Type B pancreatic cell (in vitro differentiated cells): ENCODE measurements around the gene ZNF524. TPM values are rescaled to one million over a fixed set of nuclear protein-coding genes. Genes with fewer than 3 reads are reported as not detected.
"Not testable (repeated sequence)": the region's sequence is repeated elsewhere in the genome, so short reads cannot be mapped to it uniquely, and the experiment has no call there.

Experiments used
- DNase-seq: peaks from one replicate; pipeline ENCODE4 v3.0.0; 2021; ENCODE audit warnings: mixed read lengths; ENCODE audit not compliant: unreplicated experiment; ENCODE audit errors: extremely low spot score
- H3K27ac Mint-ChIP-seq: 2 replicates; pipeline ENCODE4 v1.8.0; 2021; ENCODE audit warnings: mild to moderate bottlenecking, mixed read lengths
- H3K27me3 Mint-ChIP-seq: 2 replicates; pipeline ENCODE4 v1.8.0; 2021; ENCODE audit warnings: mixed read lengths
- H3K36me3 Mint-ChIP-seq: 2 replicates; pipeline ENCODE4 v1.8.0; 2021; ENCODE audit warnings: mixed read lengths
- H3K4me1 Mint-ChIP-seq: one replicate; pipeline ENCODE4 v1.8.0; 2021; ENCODE audit warnings: mixed read lengths; ENCODE audit not compliant: unreplicated experiment
- H3K4me3 Mint-ChIP-seq: 2 replicates; pipeline ENCODE4 v1.8.0; 2021; ENCODE audit warnings: mild to moderate bottlenecking, mixed read lengths
- H3K9me3 Mint-ChIP-seq: 2 replicates; pipeline ENCODE4 v1.8.0; 2021; ENCODE audit warnings: mixed read lengths
- total RNA-seq: library from RNA; stranded (reverse); gene quantifications from 2 replicates; pipeline ENCODE4 v1.2.1, GENCODE V29; 2021; ENCODE audit warnings: low replicate concordance
- TF ChIP-seq, protein P1 (sequence below): fragments of 200-600 bp; sonication (generic); conservative IDR thresholded peaks from 2 replicates; pipeline ENCODE4 v1.5.0; 2021; ENCODE audit warnings: antibody characterized with exemption, mild to moderate bottlenecking

Gene ZNF524
- total RNA-seq, 1 donor from 2014 or later: 13.6 TPM

DNA sequence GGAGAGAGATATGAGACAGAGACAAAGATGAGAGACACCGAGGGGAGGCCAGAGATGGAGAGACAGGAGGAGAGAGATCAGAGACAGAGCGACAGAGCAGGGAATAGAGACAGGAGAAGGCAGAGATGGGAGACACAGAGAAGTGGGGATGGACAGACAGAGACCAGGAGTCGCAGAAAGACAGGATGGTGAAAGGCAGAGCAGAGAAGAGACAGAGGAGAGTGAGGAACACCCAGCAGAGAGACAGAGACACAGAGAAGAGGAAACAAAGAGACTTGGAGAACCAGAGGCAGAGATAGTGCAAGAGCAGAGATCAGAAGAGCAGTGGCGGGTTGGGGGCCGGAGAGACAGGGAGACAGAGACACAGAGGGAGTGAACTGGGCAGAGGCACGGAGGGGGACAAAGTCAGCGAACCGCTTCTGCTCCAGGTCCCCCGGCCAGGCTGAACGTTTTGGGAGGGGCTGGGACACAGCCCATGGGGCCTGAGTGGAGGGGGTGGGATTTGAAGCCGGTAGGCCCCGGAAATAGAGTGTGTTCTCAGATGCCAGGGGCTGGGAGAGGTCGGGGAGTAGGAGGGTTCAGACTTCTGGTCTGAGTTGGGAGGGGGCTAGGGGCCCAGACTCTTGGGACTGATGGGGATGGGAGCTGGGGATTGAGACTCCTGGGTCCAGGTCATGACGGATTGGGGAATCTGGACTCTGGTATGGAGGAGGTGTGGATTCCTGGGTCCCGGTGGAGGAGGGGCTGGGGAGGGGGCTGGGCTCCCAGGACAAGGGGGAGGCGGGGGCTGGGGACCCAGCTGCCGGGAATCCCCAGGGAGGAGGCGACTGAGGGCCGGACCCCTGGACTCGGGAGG lies 20.1 kb upstream of the ZNF524 start:
- Mint-ChIP-seq H3K36me3 (peaks cover 12% of the 10 kb centered on the region), H3K4me3 (peak overlapping the region; percentile 94), H3K27ac (peak overlapping the region; percentile 83), H3K4me1 (peaks cover 22% of the 10 kb centered on the region), H3K27me3 (no peaks in the 10 kb centered on the region), H3K9me3 (no peaks in the 10 kb centered on the region)
- no peak for DNase-seq
- TF ChIP-seq, protein P1, sequence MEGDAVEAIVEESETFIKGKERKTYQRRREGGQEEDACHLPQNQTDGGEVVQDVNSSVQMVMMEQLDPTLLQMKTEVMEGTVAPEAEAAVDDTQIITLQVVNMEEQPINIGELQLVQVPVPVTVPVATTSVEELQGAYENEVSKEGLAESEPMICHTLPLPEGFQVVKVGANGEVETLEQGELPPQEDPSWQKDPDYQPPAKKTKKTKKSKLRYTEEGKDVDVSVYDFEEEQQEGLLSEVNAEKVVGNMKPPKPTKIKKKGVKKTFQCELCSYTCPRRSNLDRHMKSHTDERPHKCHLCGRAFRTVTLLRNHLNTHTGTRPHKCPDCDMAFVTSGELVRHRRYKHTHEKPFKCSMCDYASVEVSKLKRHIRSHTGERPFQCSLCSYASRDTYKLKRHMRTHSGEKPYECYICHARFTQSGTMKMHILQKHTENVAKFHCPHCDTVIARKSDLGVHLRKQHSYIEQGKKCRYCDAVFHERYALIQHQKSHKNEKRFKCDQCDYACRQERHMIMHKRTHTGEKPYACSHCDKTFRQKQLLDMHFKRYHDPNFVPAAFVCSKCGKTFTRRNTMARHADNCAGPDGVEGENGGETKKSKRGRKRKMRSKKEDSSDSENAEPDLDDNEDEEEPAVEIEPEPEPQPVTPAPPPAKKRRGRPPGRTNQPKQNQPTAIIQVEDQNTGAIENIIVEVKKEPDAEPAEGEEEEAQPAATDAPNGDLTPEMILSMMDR: no peak

DNA sequence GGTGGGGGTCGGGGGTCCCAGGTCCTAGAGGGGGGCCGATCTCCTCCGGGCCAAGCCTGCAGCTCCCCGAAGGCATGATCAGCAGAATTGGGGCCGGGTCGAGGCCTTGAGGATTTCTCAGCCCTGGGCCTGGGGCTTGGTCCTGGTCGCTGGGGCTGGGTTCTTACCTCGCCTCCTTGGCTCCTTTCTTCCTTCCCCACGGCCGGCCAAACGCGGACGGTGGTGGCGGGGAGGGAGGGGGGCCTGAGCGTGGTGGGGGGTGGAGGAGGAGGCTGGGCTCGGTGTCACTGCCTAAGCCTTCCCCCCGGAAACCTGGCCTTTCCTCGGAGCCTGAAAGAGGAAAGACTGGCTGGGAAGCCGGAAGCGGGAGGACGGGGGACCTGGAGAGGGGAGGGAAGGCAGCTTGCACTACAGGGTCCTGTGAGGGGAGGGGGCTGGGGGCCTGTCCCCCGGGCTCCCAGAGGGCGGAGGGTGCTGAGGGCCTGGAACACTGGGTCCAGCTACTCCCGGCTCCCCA lies 19.4 kb upstream of the ZNF524 start, which contains the start of gene ZNF579:
TSS of gene ZNF579 (minus strand) at position 221 of the 517 bp plus-strand sequence. CDS start 1,209 bp downstream, outside the sequence.
- H3K27ac Mint-ChIP-seq: peak within 1 kb of the TSS; percentile 83
- peak within 1 kb of the TSS; percentile 94 for H3K4me3 Mint-ChIP-seq
- TF ChIP-seq, protein P1: no peak
- peaks cover 12% of the 10 kb centered on the region for H3K36me3 Mint-ChIP-seq
- peak; percentile 91 for DNase-seq
- H3K9me3 Mint-ChIP-seq: no peaks in the 10 kb centered on the region
- peaks cover 28% of the 10 kb centered on the region for H3K4me1 Mint-ChIP-seq
- H3K27me3 Mint-ChIP-seq: no peaks in the 10 kb centered on the region

DNA sequence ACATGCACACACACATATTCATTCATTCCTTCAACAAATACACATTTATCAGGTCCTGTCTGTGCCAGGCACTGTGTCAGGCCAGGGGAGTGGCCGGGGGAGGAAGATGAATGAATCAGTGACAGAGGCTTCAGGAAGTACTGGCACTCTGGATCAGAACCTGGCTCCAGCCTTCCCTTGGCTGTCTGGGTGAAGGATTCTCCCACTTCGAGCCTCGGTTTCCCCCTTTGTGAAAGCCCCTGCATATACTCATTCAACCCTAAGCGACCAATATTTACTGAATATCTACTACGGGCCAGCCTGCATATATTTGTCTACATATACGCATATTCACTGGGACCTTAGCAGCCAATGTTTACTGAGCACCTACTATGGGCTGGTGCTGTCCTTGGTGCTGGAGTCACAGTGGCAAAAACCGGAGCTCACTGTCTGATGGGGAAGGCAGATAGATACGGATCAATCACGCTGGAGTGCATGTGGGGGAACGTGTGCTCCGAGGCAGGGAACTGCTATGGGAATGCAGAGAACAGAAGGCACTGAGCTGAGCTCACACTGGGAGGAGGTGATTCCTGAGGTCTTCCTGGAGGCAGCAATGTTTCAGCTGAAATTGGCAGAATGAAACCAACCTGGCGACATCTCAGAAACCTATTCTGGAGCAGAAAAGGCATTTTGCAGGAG lies 18.8 kb upstream of the ZNF524 start:
- Mint-ChIP-seq H3K4me1 (peaks cover 33% of the 10 kb centered on the region), H3K27ac (peak overlapping the region; percentile 82), H3K27me3 (no peaks in the 10 kb centered on the region), H3K9me3 (no peaks in the 10 kb centered on the region), H3K36me3 (peaks cover 12% of the 10 kb centered on the region), H3K4me3 (peak overlapping the region; percentile 94)
- TF ChIP-seq, protein P1: no peak
- DNase-seq: no peak

DNA sequence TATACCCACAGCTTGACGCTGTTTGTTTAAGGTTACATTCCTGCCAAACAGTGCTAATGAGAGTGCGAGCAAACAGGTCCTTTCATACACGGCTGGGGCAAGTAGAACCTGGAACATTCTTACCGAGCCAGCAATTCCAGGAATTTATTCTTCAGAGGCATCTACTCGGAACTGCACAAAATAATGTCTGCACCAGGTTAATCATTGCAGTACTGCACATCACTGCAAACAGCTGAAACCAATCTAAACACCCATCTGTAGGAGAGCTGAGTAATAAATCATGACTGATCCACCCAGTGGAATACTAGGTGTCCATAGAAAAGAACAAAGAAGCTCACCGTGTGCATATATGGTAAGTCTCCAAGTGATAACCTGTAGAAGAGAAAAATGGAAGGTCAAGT lies 18.3 kb upstream of the ZNF524 start:
- TF ChIP-seq, protein P1: no peak

DNA sequence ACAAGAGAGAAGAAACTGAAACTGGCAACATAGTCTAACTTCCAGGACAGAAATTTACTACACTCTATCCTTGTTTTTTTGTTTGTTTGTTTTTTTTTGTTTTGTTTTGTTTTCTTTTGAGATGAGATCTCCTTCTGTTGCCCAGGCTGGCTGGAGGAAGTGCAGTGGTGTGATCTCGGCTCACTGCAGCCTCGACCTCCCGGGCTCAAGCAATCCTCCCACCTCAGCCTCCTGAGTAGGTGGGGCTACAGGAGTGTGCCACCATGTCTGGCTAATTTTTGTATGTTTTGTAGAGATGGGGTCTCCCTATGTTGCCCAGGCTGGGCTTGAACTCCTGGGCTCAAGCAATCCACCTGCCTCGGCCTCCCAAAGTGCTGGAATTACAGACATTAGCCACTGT lies 17.8 kb upstream of the ZNF524 start:
- H3K4me3 Mint-ChIP-seq: peak overlapping the region; percentile 94
- peaks cover 33% of the 10 kb centered on the region for H3K4me1 Mint-ChIP-seq
- peak overlapping the region; percentile 82 for H3K27ac Mint-ChIP-seq
- not testable (repeated sequence) for H3K36me3 Mint-ChIP-seq, H3K27me3 Mint-ChIP-seq, H3K9me3 Mint-ChIP-seq, DNase-seq

More for the DNA sequence above, 18.3 kb upstream of the ZNF524 start:
- H3K9me3 Mint-ChIP-seq: no peaks in the 10 kb centered on the region
- peak overlapping the region; percentile 82 for H3K27ac Mint-ChIP-seq
- peak overlapping the region; percentile 94 for H3K4me3 Mint-ChIP-seq
- H3K4me1 Mint-ChIP-seq: peaks cover 31% of the 10 kb centered on the region
- H3K36me3 Mint-ChIP-seq: peaks cover 10% of the 10 kb centered on the region
- no peaks in the 10 kb centered on the region for H3K27me3 Mint-ChIP-seq
- no peak for DNase-seq

DNA sequence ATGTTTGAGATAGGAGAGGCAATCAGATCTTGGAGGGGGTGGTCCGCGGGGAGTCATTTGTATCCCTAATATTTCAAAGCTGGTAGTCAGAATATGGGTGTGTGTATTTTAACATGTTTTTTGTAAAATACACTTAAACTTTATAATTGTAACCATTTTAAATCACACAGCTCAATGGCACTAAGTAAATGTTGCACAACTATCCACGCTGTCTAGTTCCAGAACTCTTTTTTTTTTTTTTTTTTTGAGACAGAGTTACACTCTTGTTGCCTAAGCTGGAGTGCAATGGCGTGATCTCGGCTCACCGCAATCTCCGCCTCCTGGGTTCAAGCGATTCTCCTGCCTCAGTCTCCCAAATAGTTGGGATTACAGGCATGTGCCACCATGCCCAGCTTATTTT lies 16.2 kb upstream of the ZNF524 start:
- not testable (repeated sequence) for DNase-seq, H3K36me3 Mint-ChIP-seq, H3K27ac Mint-ChIP-seq, H3K4me3 Mint-ChIP-seq, H3K9me3 Mint-ChIP-seq, H3K27me3 Mint-ChIP-seq
- peaks cover 36% of the 10 kb centered on the region for H3K4me1 Mint-ChIP-seq
